Measurements from ENCODE around the gene KCNC1.

DNA sequence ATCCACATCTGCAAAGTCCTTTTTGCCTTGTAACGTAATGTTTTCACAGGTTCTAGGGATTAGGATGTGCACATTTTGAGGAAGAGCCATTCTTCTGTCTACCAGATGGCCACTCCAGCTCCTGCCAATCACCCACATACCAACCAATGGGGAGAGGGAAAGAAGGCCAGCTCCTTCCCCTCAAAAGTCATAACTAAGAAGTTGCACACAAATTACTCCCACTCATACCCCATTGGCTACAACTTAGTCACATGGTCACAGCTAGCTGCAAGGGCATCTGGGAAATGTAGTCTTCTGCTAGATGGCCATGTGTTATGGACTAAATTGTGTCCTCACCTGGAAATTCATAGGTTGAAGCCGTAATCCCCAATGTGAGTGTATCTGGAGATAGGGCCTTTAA lies 30.6 kb upstream of the KCNC1 start:
- TF ChIP-seq ZFP30 (CRISPR knock-in tag; IDR thresholded peaks at IDR 0.05), result no peak
- TF ChIP-seq, protein P1, sequence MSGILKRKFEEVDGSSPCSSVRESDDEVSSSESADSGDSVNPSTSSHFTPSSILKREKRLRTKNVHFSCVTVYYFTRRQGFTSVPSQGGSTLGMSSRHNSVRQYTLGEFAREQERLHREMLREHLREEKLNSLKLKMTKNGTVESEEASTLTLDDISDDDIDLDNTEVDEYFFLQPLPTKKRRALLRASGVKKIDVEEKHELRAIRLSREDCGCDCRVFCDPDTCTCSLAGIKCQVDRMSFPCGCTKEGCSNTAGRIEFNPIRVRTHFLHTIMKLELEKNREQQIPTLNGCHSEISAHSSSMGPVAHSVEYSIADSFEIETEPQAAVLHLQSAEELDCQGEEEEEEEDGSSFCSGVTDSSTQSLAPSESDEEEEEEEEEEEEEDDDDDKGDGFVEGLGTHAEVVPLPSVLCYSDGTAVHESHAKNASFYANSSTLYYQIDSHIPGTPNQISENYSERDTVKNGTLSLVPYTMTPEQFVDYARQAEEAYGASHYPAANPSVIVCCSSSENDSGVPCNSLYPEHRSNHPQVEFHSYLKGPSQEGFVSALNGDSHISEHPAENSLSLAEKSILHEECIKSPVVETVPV (CRISPR knock-in tag; IDR thresholded peaks at IDR 0.05), result no peak
- TF ChIP-seq ISL1 (CRISPR knock-in tag; IDR thresholded peaks at IDR 0.05), result no peak
- TF ChIP-seq PATZ1 (CRISPR knock-in tag; IDR thresholded peaks at IDR 0.05; ENCODE audit: borderline replicate concordance), result no peak
- no peak for TF ChIP-seq BACH2 (CRISPR knock-in tag; IDR thresholded peaks at IDR 0.05; ENCODE audit: borderline replicate concordance)
- TF ChIP-seq ESRRG (CRISPR knock-in tag; IDR thresholded peaks at IDR 0.05), result no peak
- no peak for TF ChIP-seq ZC3H10 (CRISPR knock-in tag; IDR thresholded peaks at IDR 0.05)
- no peak for TF ChIP-seq OSR1 (CRISPR knock-in tag; IDR thresholded peaks at IDR 0.05)
- TF ChIP-seq, protein P2, sequence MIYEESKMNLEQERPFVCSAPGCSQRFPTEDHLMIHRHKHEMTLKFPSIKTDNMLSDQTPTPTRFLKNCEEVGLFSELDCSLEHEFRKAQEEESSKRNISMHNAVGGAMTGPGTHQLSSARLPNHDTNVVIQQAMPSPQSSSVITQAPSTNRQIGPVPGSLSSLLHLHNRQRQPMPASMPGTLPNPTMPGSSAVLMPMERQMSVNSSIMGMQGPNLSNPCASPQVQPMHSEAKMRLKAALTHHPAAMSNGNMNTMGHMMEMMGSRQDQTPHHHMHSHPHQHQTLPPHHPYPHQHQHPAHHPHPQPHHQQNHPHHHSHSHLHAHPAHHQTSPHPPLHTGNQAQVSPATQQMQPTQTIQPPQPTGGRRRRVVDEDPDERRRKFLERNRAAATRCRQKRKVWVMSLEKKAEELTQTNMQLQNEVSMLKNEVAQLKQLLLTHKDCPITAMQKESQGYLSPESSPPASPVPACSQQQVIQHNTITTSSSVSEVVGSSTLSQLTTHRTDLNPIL (CRISPR knock-in tag; IDR thresholded peaks at IDR 0.05; ENCODE audit: low read depth), result no peak
- no peak for TF ChIP-seq ZNF565 (CRISPR knock-in tag; conservative IDR thresholded peaks at IDR 0.05; ENCODE audit: low read depth)
- no peak for TF ChIP-seq RARB (CRISPR knock-in tag; IDR thresholded peaks at IDR 0.05)
- TF ChIP-seq ZFP3 (CRISPR knock-in tag; IDR thresholded peaks at IDR 0.05), result no peak
- TF ChIP-seq SNAI2 (CRISPR knock-in tag; IDR thresholded peaks at IDR 0.05), result no peak
